ENCODE data around the gene RPN1. TPM values are rescaled to one million over a fixed set of nuclear protein-coding genes. Genes with fewer than 3 reads are reported as not detected.

Gene RPN1
- total and polyA plus RNA-seq, 10 of the 15 experiments (the other 5 are each of a cell fraction or from before 2014, with no cell fraction given), result 56.1 to 266 (median 157) TPM

DNA sequence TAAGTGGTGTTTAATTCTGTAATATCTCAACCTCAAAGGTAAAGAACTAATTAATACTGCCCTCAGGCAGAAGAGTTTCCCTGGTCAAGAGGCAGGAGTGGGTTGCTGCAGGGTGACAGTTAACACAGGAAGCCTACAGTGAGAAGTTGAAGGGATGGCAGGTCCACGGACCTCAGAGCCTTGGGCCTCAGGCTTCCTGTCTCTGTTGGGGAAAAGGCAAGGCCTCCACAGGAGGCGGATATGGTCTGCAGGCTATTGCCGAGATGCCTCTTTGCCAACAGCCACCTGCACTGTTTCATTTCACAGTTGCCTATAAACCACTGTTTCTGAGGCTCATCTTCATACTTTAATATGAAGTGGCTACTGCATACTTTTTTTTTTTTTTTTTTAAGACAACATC, 33.3 kb upstream of the RPN1 start:
- TF ChIP-seq CREB1 (IDR thresholded peaks at IDR 0.05; ENCODE audit: low read depth), result no peak
- Histone ChIP-seq H3K4me1 (ENCODE audit: control insufficient read depth, insufficient read depth, low read length) (no peaks in the 10 kb centered on the region), H3K4me2 (ENCODE audit: control insufficient read depth, insufficient read depth) (no peak overlapping the region), H3K27me3 (replicated peaks in 1 of 2; ENCODE audit: control insufficient read depth in 2 of 2, insufficient read depth in 2 of 2, low read length in 1 of 2) (no peaks in the 10 kb centered on the region), H4K20me1 (ENCODE audit: control insufficient read depth, insufficient read depth) (no peaks in the 10 kb centered on the region), H2AFZ (ENCODE audit: control insufficient read depth, low read depth, low read length) (peak overlapping the region; percentile 34; the same call in 1 of the 2 replicates), H3K9ac (ENCODE audit: control insufficient read depth, insufficient read depth, low read length) (no peak overlapping the region), H3K36me3 (ENCODE audit: control insufficient read depth in 2 of 2, insufficient read depth in 2 of 2, low read length in 1 of 2) (no peaks in the 10 kb centered on the region), H3K4me3 (no peak overlapping the region), H3K9me3 (replicated peaks; ENCODE audit: control insufficient read depth, insufficient read depth, low read length) (no peaks in the 10 kb centered on the region), H3K79me2 (ENCODE audit: control insufficient read depth, insufficient read depth, low read length) (peaks cover 5% of the 10 kb centered on the region), H3K27ac (ENCODE audit: control insufficient read depth, insufficient read depth) (no peak overlapping the region)
- FAIRE-seq (no peak), ATAC-seq (no peak), DNase-seq (ENCODE audit: low read depth, low spot score) (no peak)
- ChIA-PET SMC1A (ENCODE audit: uncharacterized antibody, unreplicated experiment) (no interaction called here), RAD21 (ENCODE audit: unreplicated experiment) (interaction anchor here (0.6 to 1.4 kb wide), 3 partner anchors 42 to 352 kb away, joined by 3 to 4 read pairs (median 3); no protein-coding TSS in a partner anchor), CTCF (interaction anchor here (1.3 to 10.1 kb wide), 2 partner anchors 14 to 113 kb away, joined by 3 to 244 read pairs; no protein-coding TSS in a partner anchor), POLR2A (interaction anchor here (0.6 to 1.3 kb wide), 3 partner anchors 35 to 97 kb away, joined by 3 to 5 read pairs (median 4); no protein-coding TSS in a partner anchor)
- in situ Hi-C loops (cut with MboI), result loop anchor here (5.0 kb wide), 1 partner anchor 108 kb away; no protein-coding TSS in a partner anchor
- intact Hi-C loops (cut with micrococcal nuclease; ENCODE audit: unreplicated experiment), result no loop called here
- WGBS (ENCODE audit: insufficient coverage, insufficient replicate concordance, low lambda C conversion rate, missing lambda C conversion rate), result 62% methylated on average over 3 of the region's 3 CpGs
- BruUV-seq (replicated peaks), result no TSS peak

GRCh38 chr3:128681369-128681829, 30.8 kb upstream of the RPN1 start:
- peaks cover 5% of the 10 kb centered on the region for H3K79me2 ChIP-seq (ENCODE audit: control insufficient read depth, insufficient read depth, low read length)
- in situ Hi-C loops (cut with MboI) (loop anchor here (5.0 kb wide), 1 partner anchor 111 kb away; no protein-coding TSS in a partner anchor), intact Hi-C loops (cut with micrococcal nuclease; ENCODE audit: unreplicated experiment) (loop anchor here (2.0 kb wide), 3 partner anchors 31 to 197 kb away; partner anchors contain the start of genes ACAD9 and RPN1)
- no peaks in the 10 kb centered on the region for H3K36me3 ChIP-seq (ENCODE audit: control insufficient read depth in 2 of 2, insufficient read depth in 2 of 2, low read length in 1 of 2)
- no peak for ATAC-seq
- DNase-seq (ENCODE audit: low read depth, low spot score), result no peak
- FAIRE-seq, result peak; percentile 18
- ChIA-PET RAD21 (ENCODE audit: unreplicated experiment) (interaction anchor here (0.7 to 3.2 kb wide), 15 partner anchors 8 to 197 kb away, joined by 3 to 112 read pairs (median 5); no protein-coding TSS in a partner anchor), CTCF (interaction anchor here (0.6 to 10.1 kb wide), 25 partner anchors 8 to 504 kb away, joined by 3 to 244 read pairs (median 5); partner anchors contain the start of genes ACAD9, RAB7A and RPN1), SMC1A (ENCODE audit: uncharacterized antibody, unreplicated experiment) (interaction anchor here (0.9 to 4.2 kb wide), 18 partner anchors 11 to 345 kb away, joined by 3 to 101 read pairs (median 6); partner anchors contain the start of genes ACAD9 and RAB7A), POLR2A (interaction anchor here (1.0 to 3.0 kb wide), 8 partner anchors 9 to 123 kb away, joined by 3 to 15 read pairs (median 5); partner anchors contain the start of genes RAB7A and RPN1)
- peak overlapping the region; percentile 98 for H3K27ac ChIP-seq (ENCODE audit: control insufficient read depth, insufficient read depth)
- H2AFZ ChIP-seq (ENCODE audit: control insufficient read depth, low read depth, low read length), result peak overlapping the region; percentile 99
- H3K9ac ChIP-seq (ENCODE audit: control insufficient read depth, insufficient read depth, low read length), result peak overlapping the region; percentile 96
- WGBS (ENCODE audit: insufficient coverage, insufficient replicate concordance, low lambda C conversion rate, missing lambda C conversion rate), result 48% methylated on average over 9 of the region's 9 CpGs
- TSS peak; percentile 93 for BruUV-seq (replicated peaks)
- peak overlapping the region; percentile 83 for H3K4me3 ChIP-seq
- H3K4me1 ChIP-seq (ENCODE audit: control insufficient read depth, insufficient read depth, low read length), result no peaks in the 10 kb centered on the region
- no peaks in the 10 kb centered on the region for H3K27me3 ChIP-seq (replicated peaks in 1 of 2; ENCODE audit: control insufficient read depth in 2 of 2, insufficient read depth in 2 of 2, low read length in 1 of 2)
- H3K9me3 ChIP-seq (replicated peaks; ENCODE audit: control insufficient read depth, insufficient read depth, low read length), result no peaks in the 10 kb centered on the region
- no peaks in the 10 kb centered on the region for H4K20me1 ChIP-seq (ENCODE audit: control insufficient read depth, insufficient read depth)
- H3K4me2 ChIP-seq (ENCODE audit: control insufficient read depth, insufficient read depth), result peak overlapping the region; percentile 100
- TF ChIP-seq ZNF217 (IDR thresholded peaks at IDR 0.05) (no peak), GABPA (IDR thresholded peaks at IDR 0.05; ENCODE audit: low read depth) (no peak), SPI1 (IDR thresholded peaks at IDR 0.05; ENCODE audit: borderline replicate concordance, insufficient read depth, low read depth, low read length) (0 out of 2 replicates have a peak, but pooled peaks have one; percentile 12), MLLT1 (IDR thresholded peaks at IDR 0.05) (peak; percentile 98), BACH1 (IDR thresholded peaks at IDR 0.05; ENCODE audit: borderline replicate concordance) (0 out of 2 replicates have a peak, but pooled peaks have one; percentile 3), PBX3 (IDR thresholded peaks at IDR 0.05; ENCODE audit: insufficient replicate concordance, low read depth, low read length) (no peak), TCF12 (IDR thresholded peaks at IDR 0.05; ENCODE audit: low read depth, low read length) (no peak), GATAD2B (conservative IDR thresholded peaks at IDR 0.05; ENCODE audit: low read depth) (no peak), SP1 (IDR thresholded peaks at IDR 0.05; ENCODE audit: low read depth, low read length) (no peak)
- TF ChIP-seq, protein P1, sequence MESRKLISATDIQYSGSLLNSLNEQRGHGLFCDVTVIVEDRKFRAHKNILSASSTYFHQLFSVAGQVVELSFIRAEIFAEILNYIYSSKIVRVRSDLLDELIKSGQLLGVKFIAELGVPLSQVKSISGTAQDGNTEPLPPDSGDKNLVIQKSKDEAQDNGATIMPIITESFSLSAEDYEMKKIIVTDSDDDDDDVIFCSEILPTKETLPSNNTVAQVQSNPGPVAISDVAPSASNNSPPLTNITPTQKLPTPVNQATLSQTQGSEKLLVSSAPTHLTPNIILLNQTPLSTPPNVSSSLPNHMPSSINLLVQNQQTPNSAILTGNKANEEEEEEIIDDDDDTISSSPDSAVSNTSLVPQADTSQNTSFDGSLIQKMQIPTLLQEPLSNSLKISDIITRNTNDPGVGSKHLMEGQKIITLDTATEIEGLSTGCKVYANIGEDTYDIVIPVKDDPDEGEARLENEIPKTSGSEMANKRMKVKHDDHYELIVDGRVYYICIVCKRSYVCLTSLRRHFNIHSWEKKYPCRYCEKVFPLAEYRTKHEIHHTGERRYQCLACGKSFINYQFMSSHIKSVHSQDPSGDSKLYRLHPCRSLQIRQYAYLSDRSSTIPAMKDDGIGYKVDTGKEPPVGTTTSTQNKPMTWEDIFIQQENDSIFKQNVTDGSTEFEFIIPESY (IDR thresholded peaks at IDR 0.05), result peak; percentile 75; the same call in 1 of the 2 replicates

All from GM12878 (cell line).